Mesenchymal stem cell (in vitro differentiated cells and primary cell): ENCODE measurements around the gene NLRP1. TPM values are rescaled to one million over a fixed set of nuclear protein-coding genes. Genes with fewer than 3 reads are reported as not detected.

ENCODE experiments used
- DNase-seq: peaks from one replicate; pipeline ENCODE4 v3.0.0-alpha.2; 2013
- H2AFZ ChIP-seq: one replicate; pipeline ENCODE4 v1.6.1; 2013; ENCODE audit warnings: low read depth, mild to moderate bottlenecking, control low read depth, inconsistent platforms, low read length, moderate library complexity
- H2AK5ac ChIP-seq: 2 replicates; pipeline ENCODE4 v1.6.1; 2013; ENCODE audit warnings: low read length, moderate library complexity, mild to moderate bottlenecking, inconsistent platforms; ENCODE audit not compliant: severe bottlenecking
- H2BK120ac ChIP-seq: one replicate; pipeline ENCODE4 v1.6.1; 2013; ENCODE audit warnings: low read depth, mild to moderate bottlenecking, inconsistent platforms, low read length, moderate library complexity
- H2BK12ac ChIP-seq, 2 experiments: one replicate each; pipeline ENCODE4 v1.6.1; 2013; ENCODE audit warnings: inconsistent platforms in 2 of 2, low read length in 2 of 2, mild to moderate bottlenecking in 2 of 2, moderate library complexity in 2 of 2, control low read depth in 1 of 2
- H2BK15ac ChIP-seq: one replicate; pipeline ENCODE4 v1.6.1; 2013; ENCODE audit warnings: mild to moderate bottlenecking, low read depth, inconsistent platforms; ENCODE audit not compliant: poor library complexity, severe bottlenecking
- H2BK5ac ChIP-seq: 2 replicates; pipeline ENCODE4 v1.6.1; 2013; ENCODE audit warnings: low read depth, mild to moderate bottlenecking, low read length, control low read depth, inconsistent platforms; ENCODE audit not compliant: poor library complexity, severe bottlenecking
- H3K14ac ChIP-seq, 2 experiments: one replicate each; pipeline ENCODE4 v1.6.1; 2013; ENCODE audit warnings: inconsistent platforms in 2 of 2, low read length in 2 of 2, control low read depth in 1 of 2, mild to moderate bottlenecking in 1 of 2, moderate library complexity in 1 of 2
- H3K18ac ChIP-seq, 2 experiments: one replicate each; pipeline ENCODE4 v1.6.1; 2013; ENCODE audit warnings: inconsistent platforms in 2 of 2, low read length in 2 of 2, control low read depth in 1 of 2, low read depth in 1 of 2, mild to moderate bottlenecking in 1 of 2
- H3K23ac ChIP-seq, 2 experiments: one replicate each; pipeline ENCODE4 v1.6.1; 2013; ENCODE audit warnings: inconsistent platforms in 2 of 2, low read length in 2 of 2, mild to moderate bottlenecking in 2 of 2, moderate library complexity in 2 of 2, control low read depth in 1 of 2
- H3K27ac ChIP-seq: 2 replicates; pipeline ENCODE4 v1.5.1; 2013; ENCODE audit warnings: mild to moderate bottlenecking, moderate library complexity, low read length, control low read depth, inconsistent platforms; ENCODE audit not compliant: poor library complexity, severe bottlenecking
- H3K27me3 ChIP-seq, 2 experiments: 2 replicates each; pipeline versions ENCODE4 v1.6.1 to v1.7.0; 2013; ENCODE audit warnings: low read length in 2 of 2, mild to moderate bottlenecking in 2 of 2, moderate library complexity in 2 of 2, control low read depth in 1 of 2, inconsistent platforms in 1 of 2; ENCODE audit not compliant: control insufficient read depth in 1 of 2, insufficient read depth in 1 of 2
- H3K36me3 ChIP-seq, 2 experiments: 2 replicates each; pipeline versions ENCODE4 v1.6.1 to v1.7.0; 2013; ENCODE audit warnings: low read length in 2 of 2, control low read depth in 1 of 2, inconsistent platforms in 1 of 2, low read depth in 1 of 2, mild to moderate bottlenecking in 1 of 2; ENCODE audit not compliant: insufficient read depth in 2 of 2, control insufficient read depth in 1 of 2
- H3K4ac ChIP-seq, 2 experiments: one replicate each; pipeline ENCODE4 v1.6.1; 2013; ENCODE audit warnings: inconsistent platforms in 2 of 2, low read length in 2 of 2, mild to moderate bottlenecking in 2 of 2, moderate library complexity in 2 of 2, control low read depth in 1 of 2, low read depth in 1 of 2
- H3K4me1 ChIP-seq: 2 replicates; pipeline ENCODE4 v1.6.1; 2013; ENCODE audit warnings: low read depth, low read length, control low read depth; ENCODE audit not compliant: control insufficient read depth, insufficient read depth
- H3K4me2 ChIP-seq: 2 replicates; pipeline ENCODE4 v1.6.1; 2013; ENCODE audit warnings: low read length, mild to moderate bottlenecking, inconsistent platforms; ENCODE audit not compliant: poor library complexity, severe bottlenecking
- H3K4me3 ChIP-seq, 2 experiments: 2 replicates each; pipeline versions ENCODE4 v1.5.1 to v1.7.0; 2013; ENCODE audit warnings: low read length in 2 of 2, mild to moderate bottlenecking in 2 of 2, control low read depth in 1 of 2, low read depth in 1 of 2; ENCODE audit not compliant: insufficient read depth in 1 of 2
- H3K79me1 ChIP-seq: replicated peaks from 2 replicates; pipeline ENCODE4 v1.6.1; 2013; ENCODE audit warnings: mild to moderate bottlenecking, control low read depth, low read length, inconsistent platforms; ENCODE audit not compliant: poor library complexity, severe bottlenecking
- H3K9ac ChIP-seq: 2 replicates; pipeline ENCODE4 v1.7.0; 2013; ENCODE audit warnings: mild to moderate bottlenecking, low read length, moderate library complexity
- H3K9me3 ChIP-seq: 2 replicates; pipeline ENCODE4 v1.7.0; 2013; ENCODE audit warnings: mild to moderate bottlenecking, low read length; ENCODE audit not compliant: control insufficient read depth
- H4K8ac ChIP-seq: one replicate; pipeline ENCODE4 v1.6.1; 2013; ENCODE audit warnings: inconsistent platforms, mild to moderate bottlenecking, low read length, moderate library complexity
- H4K91ac ChIP-seq: one replicate; pipeline ENCODE4 v1.6.1; 2013; ENCODE audit warnings: mild to moderate bottlenecking, low read length, inconsistent platforms
- WGBS: methylation state at CpG from one replicate; pipeline ENCODE4 v1.1.7; 2013; ENCODE audit warnings: mixed read lengths; 5-methylcytosine and 5-hydroxymethylcytosine counted together
- polyA plus RNA-seq, 2 experiments: library from polyadenylated mRNA; stranded (reverse); fragments of 200-250 nt; gene quantifications; one replicate each; pipeline ENCODE4 v1.2.3, GENCODE V29; 2013

Gene NLRP1
- polyA plus RNA-seq (2013, experiment 1 of 2), result 27.0 TPM
- 25.3 TPM for polyA plus RNA-seq (2013, experiment 2 of 2)

DNA sequence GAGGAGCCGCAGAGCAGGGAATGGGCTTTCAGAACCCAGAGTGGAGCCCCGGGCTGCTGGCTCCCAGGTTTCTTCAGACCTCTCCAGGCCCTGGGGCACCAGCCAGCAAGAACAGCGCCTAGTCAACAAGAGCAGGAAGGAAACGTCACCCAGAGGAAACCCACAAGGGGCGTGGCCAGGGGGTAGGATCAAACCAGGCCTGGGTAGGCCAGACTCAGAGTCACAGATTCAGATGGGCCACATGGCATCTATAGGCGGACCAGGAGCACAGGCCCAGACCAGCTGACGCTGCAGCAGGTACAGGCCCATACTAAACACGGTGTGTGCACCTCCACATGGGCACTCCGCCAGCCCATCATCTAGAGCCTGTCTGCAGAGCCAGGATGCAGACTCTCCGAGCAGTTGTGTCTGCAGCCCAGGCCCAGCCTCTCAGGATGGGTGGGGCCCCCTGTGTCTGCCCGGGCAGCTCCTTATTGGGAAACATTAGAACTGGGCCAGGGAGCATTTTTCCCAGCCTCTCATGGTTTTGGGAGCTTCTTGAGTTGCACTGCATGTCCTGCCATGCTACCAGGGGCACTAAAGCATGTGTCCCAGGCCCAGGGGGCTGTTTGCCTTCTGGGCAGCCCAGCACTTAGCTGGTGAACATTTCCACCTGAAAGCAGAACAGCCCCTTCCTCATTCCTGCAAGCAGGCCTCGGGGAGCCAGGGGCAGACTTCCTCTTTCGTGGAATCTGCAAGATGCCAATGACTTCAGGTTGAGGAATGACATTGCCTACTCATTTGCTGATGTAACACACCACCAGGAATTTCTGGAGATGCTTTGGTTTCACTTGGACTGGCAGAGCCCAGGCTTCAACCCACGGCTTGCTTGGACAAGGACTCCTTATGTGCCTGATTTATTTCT, at the start of gene NLRP1:
TSS of gene NLRP1 (minus strand) at position 127 of the 904 bp plus-strand sequence. CDS start 552 bp downstream, outside the sequence.
- peaks cover 0 to 27% of the 10 kb centered on the region in 2 experiments for H3K36me3 ChIP-seq
- H3K79me1 ChIP-seq, result no peaks in the 10 kb centered on the region
- H2BK5ac ChIP-seq, result no peak within 1 kb of the TSS
- H3K14ac ChIP-seq, result peak within 1 kb of the TSS in 1 of 2 experiments; percentile 55
- no peak within 1 kb of the TSS for H2AK5ac ChIP-seq
- DNase-seq, result peak; percentile 91
- peak within 1 kb of the TSS; percentile 80 for H4K8ac ChIP-seq
- H3K23ac ChIP-seq, result peak within 1 kb of the TSS in 1 of 2 experiments; percentile 41
- H3K4ac ChIP-seq, result peak within 1 kb of the TSS in 1 of 2 experiments; percentile 84
- peak within 1 kb of the TSS; percentile 11 to 90 for H2BK12ac ChIP-seq
- no peak within 1 kb of the TSS for H3K4me2 ChIP-seq
- no peak within 1 kb of the TSS for H3K27ac ChIP-seq
- H2BK120ac ChIP-seq, result peak within 1 kb of the TSS; percentile 13
- peak within 1 kb of the TSS; percentile 58 to 94 for H3K18ac ChIP-seq
- H2AFZ ChIP-seq, result peak within 1 kb of the TSS; percentile 65
- peak within 1 kb of the TSS; percentile 94 for H3K9ac ChIP-seq
- no peaks in the 10 kb centered on the region for H3K9me3 ChIP-seq
- peak within 1 kb of the TSS; percentile 76 for H4K91ac ChIP-seq
- H3K27me3 ChIP-seq, result peaks cover 0 to 7% of the 10 kb centered on the region in 2 experiments
- 34% methylated on average over 14 of the region's 14 CpGs for WGBS
- peak within 1 kb of the TSS in 1 of 2 experiments; percentile 89 for H3K4me3 ChIP-seq
- H2BK15ac ChIP-seq, result peak within 1 kb of the TSS; percentile 55
- peaks cover 11% of the 10 kb centered on the region for H3K4me1 ChIP-seq

GRCh38 chr17:5631958-5632590, 47.8 kb upstream of the NLRP1 start:
- no peak overlapping the region for H3K9ac ChIP-seq
- H2AFZ ChIP-seq, result no peak overlapping the region
- no peak overlapping the region for H2BK12ac ChIP-seq
- 67% methylated on average over 2 of the region's 3 CpGs for WGBS
- H4K91ac ChIP-seq, result no peak overlapping the region
- H2BK15ac ChIP-seq, result no peak overlapping the region
- no peak overlapping the region for H3K4ac ChIP-seq
- no peak overlapping the region for H2BK5ac ChIP-seq
- H3K27ac ChIP-seq, result no peak overlapping the region
- H3K36me3 ChIP-seq, result no peaks in the 10 kb centered on the region
- no peak overlapping the region for H2BK120ac ChIP-seq
- H3K4me3 ChIP-seq, result no peak overlapping the region
- no peak overlapping the region for H3K4me2 ChIP-seq
- no peak overlapping the region for H2AK5ac ChIP-seq
- no peak overlapping the region for H3K18ac ChIP-seq
- no peak overlapping the region for H3K14ac ChIP-seq
- H4K8ac ChIP-seq, result no peak overlapping the region
- no peak overlapping the region for H3K23ac ChIP-seq
- no peak for DNase-seq
- H3K4me1 ChIP-seq, result no peaks in the 10 kb centered on the region
- no peaks in the 10 kb centered on the region for H3K9me3 ChIP-seq
- no peaks in the 10 kb centered on the region for H3K79me1 ChIP-seq
- H3K27me3 ChIP-seq, result peaks cover 0 to 23% of the 10 kb centered on the region in 2 experiments

- no peak overlapping the region for H3K27ac ChIP-seq
- no peak overlapping the region for H3K14ac ChIP-seq
- H3K4me2 ChIP-seq, result no peak overlapping the region
- no peak overlapping the region for H3K9ac ChIP-seq
- no peaks in the 10 kb centered on the region for H3K36me3 ChIP-seq
- H3K27me3 ChIP-seq, result peaks cover 0 to 23% of the 10 kb centered on the region in 2 experiments
- no peak overlapping the region for H2BK12ac ChIP-seq
- no peak overlapping the region for H3K23ac ChIP-seq
- no peak overlapping the region for H3K18ac ChIP-seq
- H3K4me3 ChIP-seq, result peak overlapping the region in 1 of 2 experiments; percentile 12
- H3K9me3 ChIP-seq, result no peaks in the 10 kb centered on the region
- H2AFZ ChIP-seq, result no peak overlapping the region
- DNase-seq, result no peak
- no peak overlapping the region for H2AK5ac ChIP-seq
- H2BK15ac ChIP-seq, result no peak overlapping the region
- WGBS, result 44% methylated on average over 2 of the region's 2 CpGs
- no peaks in the 10 kb centered on the region for H3K4me1 ChIP-seq
- no peak overlapping the region for H4K91ac ChIP-seq
- no peak overlapping the region for H4K8ac ChIP-seq
- no peak overlapping the region for H2BK120ac ChIP-seq
- H3K79me1 ChIP-seq, result no peaks in the 10 kb centered on the region
- H2BK5ac ChIP-seq, result no peak overlapping the region
- no peak overlapping the region for H3K4ac ChIP-seq
Observed at GRCh38 chr17:5630434-5630833, 46.1 kb upstream of the NLRP1 start.

DNA sequence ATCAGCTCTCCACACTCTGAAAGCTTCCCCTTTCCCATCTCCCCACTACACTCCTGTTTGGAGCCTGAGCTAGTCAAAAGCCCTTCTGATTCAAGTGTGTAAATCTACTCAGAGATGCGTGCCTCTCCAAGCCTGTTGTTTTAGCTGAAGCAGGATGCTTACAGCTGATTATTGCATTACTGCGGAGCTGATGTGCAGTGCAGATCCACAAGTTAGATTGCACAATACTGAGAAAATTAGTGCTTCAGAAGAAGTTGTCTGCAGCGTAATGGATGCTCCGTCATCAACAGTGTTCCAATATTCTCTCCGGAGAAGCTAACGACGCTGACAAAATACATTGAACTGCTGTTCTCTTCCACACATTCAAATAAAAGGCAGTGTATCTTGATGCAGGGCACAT, 44.8 kb upstream of the NLRP1 start:
- Histone ChIP-seq H2AK5ac (no peak overlapping the region), H3K36me3 (no peaks in the 10 kb centered on the region), H2BK120ac (no peak overlapping the region), H3K18ac (no peak overlapping the region), H2BK5ac (no peak overlapping the region), H3K4ac (no peak overlapping the region), H2BK15ac (no peak overlapping the region), H3K14ac (no peak overlapping the region), H4K91ac (no peak overlapping the region), H2BK12ac (no peak overlapping the region), H2AFZ (no peak overlapping the region), H3K79me1 (no peaks in the 10 kb centered on the region), H3K9ac (no peak overlapping the region), H3K4me2 (no peak overlapping the region), H4K8ac (no peak overlapping the region), H3K4me1 (no peaks in the 10 kb centered on the region), H3K27ac (no peak overlapping the region), H3K4me3 (no peak overlapping the region), H3K27me3 (peaks cover 0 to 23% of the 10 kb centered on the region in 2 experiments), H3K9me3 (no peaks in the 10 kb centered on the region), H3K23ac (no peak overlapping the region)
- DNase-seq, result no peak
- 86% methylated on average over 7 of the region's 7 CpGs for WGBS
